Stomach (tissue), 4 donors: Measurements from ENCODE around the gene VMO1.

Experiments
- EP300 ChIP-seq: sonication (generic); formaldehyde crosslinking; IDR thresholded peaks from one replicate; pipeline ENCODE4 v1.6.1; 2017; ENCODE audit warnings: antibody characterized with exemption
- POLR2A ChIP-seq, 4 donors: fragments of 450-650 bp; IDR thresholded peaks; one replicate each; pipeline ENCODE4 v1.6.1; 2016; ENCODE audit warnings: antibody characterized with exemption in 4 of 4, control low read depth in 2 of 4, mild to moderate bottlenecking in 1 of 4, moderate library complexity in 1 of 4

- TF ChIP-seq POLR2A (IDR thresholded peaks at IDR 0.05) (no peak), EP300 (no peak)
These were observed 37.5 kb downstream of the VMO1 start for GRCh38 chr17:4748686-4749085.
